Heart left ventricle (tissue), 13 donors: Measurements from ENCODE around the gene CACNB4.

Experiments used
- POLR2A ChIP-seq, 2 donors: fragments of 450-650 bp; IDR thresholded peaks; one replicate each; pipeline ENCODE4 v1.6.1; 2017; ENCODE audit warnings: antibody characterized with exemption in 2 of 2, mild to moderate bottlenecking in 2 of 2, moderate library complexity in 2 of 2
- TF ChIP-seq, protein P1 (sequence below), 12 donors: fragments of 200-600 bp; sonication (generic) in 4 of 12; IDR thresholded peaks; one replicate each; pipeline versions ENCODE4 v1.5.0 to v1.8.0; 2018 to 2022; ENCODE audit warnings: antibody characterized with exemption in 12 of 12, mild to moderate bottlenecking in 5 of 12
- donor health status: ischemic (EF 13 %, LVEDD 7.1; RV severe dilation, severe dysfunction).
- donor health status: DM: no; HTN: yes; CAD: no.
- donor health status: DM: no; HTN: no; CAD: no.
- donor health status: ischemic (EF 25% LVEDD 6.9; RV normal size, moderate dysfunction).
- donor health status: ischemic (EF 25% LVEDD 5.7; RV mildly dilated, moderate dysfunction).
- donor health status: ischemic (EF 35%, LVEDD 5.7; RV mildly dilated, moderate dysfunction).
- donor health status: nonischemic (EF 11% LVEDD 7.7; RV severe dilation, severe dysfunction).
- donor health status: DM: yes; HTN: yes; CAD: no.
- donor health status: PGD.
- donor health status: ischemic (EF 29% LVEDD 5.4; RV normal size, mild dysfunction).
- donor health status: nonischemic (EF 23%, LVEDD 6.1; RV moderate dilation, normal function).

DNA sequence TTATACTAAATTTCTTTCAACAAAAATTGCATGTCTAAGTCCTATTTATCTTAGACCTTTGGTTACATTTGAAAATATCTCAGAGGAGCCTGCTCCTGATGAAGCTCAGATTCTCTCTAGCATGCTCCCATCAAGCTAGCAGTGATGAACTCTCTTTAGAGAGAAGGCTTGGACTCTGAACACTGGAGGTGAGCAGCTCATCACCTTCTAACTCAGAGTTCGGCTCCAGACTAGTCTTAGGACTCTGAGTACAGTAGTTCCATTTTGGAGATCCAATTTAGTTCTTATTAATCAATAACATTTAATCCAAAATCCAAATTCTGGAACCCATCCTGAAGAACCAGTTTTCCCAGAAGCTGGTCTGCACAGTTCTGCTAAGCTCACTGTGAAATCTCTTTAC is 107.8 kb downstream of the CACNB4 start:
- TF ChIP-seq, protein P1, sequence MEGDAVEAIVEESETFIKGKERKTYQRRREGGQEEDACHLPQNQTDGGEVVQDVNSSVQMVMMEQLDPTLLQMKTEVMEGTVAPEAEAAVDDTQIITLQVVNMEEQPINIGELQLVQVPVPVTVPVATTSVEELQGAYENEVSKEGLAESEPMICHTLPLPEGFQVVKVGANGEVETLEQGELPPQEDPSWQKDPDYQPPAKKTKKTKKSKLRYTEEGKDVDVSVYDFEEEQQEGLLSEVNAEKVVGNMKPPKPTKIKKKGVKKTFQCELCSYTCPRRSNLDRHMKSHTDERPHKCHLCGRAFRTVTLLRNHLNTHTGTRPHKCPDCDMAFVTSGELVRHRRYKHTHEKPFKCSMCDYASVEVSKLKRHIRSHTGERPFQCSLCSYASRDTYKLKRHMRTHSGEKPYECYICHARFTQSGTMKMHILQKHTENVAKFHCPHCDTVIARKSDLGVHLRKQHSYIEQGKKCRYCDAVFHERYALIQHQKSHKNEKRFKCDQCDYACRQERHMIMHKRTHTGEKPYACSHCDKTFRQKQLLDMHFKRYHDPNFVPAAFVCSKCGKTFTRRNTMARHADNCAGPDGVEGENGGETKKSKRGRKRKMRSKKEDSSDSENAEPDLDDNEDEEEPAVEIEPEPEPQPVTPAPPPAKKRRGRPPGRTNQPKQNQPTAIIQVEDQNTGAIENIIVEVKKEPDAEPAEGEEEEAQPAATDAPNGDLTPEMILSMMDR (IDR thresholded peaks at IDR 0.05), result no peak
- TF ChIP-seq POLR2A (IDR thresholded peaks at IDR 0.05), result no peak
